Right lobe of liver (tissue), 6 donors: Measurements from ENCODE around the gene ZNF180. TPM values are rescaled to one million over a fixed set of nuclear protein-coding genes. Genes with fewer than 3 reads are reported as not detected.

Source experiments
- ATAC-seq, 4 donors: fragments of 200-7000 bp; cut with Tn5 transposase; one replicate each; pipeline ENCODE4 v1.9.1; 2020; ENCODE audit warnings: mild to moderate bottlenecking in 4 of 4, moderate library complexity in 4 of 4
- DNase-seq, 3 donors: peaks; one replicate each; pipeline ENCODE4 v3.0.0-alpha.2; 2020
- H3K27ac ChIP-seq, 3 donors: fragments of 200-600 bp; one replicate each; pipeline ENCODE4 v1.8.0; 2022
- H3K27me3 ChIP-seq, 2 donors: fragments of 200-600 bp; one replicate each; pipeline ENCODE4 v1.8.0; 2022
- H3K36me3 ChIP-seq, 4 donors: fragments of 200-600 bp; sonication (generic) in 1 of 4; one replicate each; pipeline versions ENCODE4 v1.5.1 to v1.8.0; 2017 to 2022; ENCODE audit warnings: control low read depth in 1 of 4
- H3K4me1 ChIP-seq, 4 donors: fragments of 200-600 bp; sonication (generic) in 1 of 4; one replicate each; pipeline versions ENCODE4 v1.5.1 to v1.8.0; 2017 to 2022; ENCODE audit warnings: control low read depth in 1 of 4
- H3K4me3 ChIP-seq, 3 donors: fragments of 200-600 bp; one replicate each; pipeline ENCODE4 v1.8.0; 2022
- H3K9me3 ChIP-seq, 4 donors: fragments of 200-600 bp; sonication (generic) in 1 of 4; one replicate each; pipeline versions ENCODE4 v1.5.1 to v1.8.0; 2017 to 2022; ENCODE audit warnings: control low read depth in 1 of 4
- CTCF ChIP-seq, 4 donors: fragments of 200-600 bp in 3 of 4; fragments of 450-650 bp in 1 of 4; IDR thresholded peaks; one replicate each; pipeline versions ENCODE4 v1.5.1 to v1.8.0; 2016 to 2022; ENCODE audit warnings: antibody characterized with exemption in 4 of 4, mild to moderate bottlenecking in 2 of 4
- POLR2A ChIP-seq: fragments of 450-650 bp; IDR thresholded peaks from one replicate; pipeline ENCODE4 v1.6.1; 2017; ENCODE audit warnings: antibody characterized with exemption, mild to moderate bottlenecking
- WGBS: methylation state at CpG from one replicate; pipeline ENCODE4 v1.1.6; 2018; ENCODE audit warnings: low coverage, low lambda C conversion rate; ENCODE audit not compliant: insufficient coverage; ENCODE audit errors: missing lambda C conversion rate; 5-methylcytosine and 5-hydroxymethylcytosine counted together
- intact Hi-C, 2 donors: fragments of 100-400 bp; cut with DNase I; formaldehyde crosslinking; loops; one replicate each; pipeline versions ENCODE4 v1.11.2 to v1.14.1; 2022
- total RNA-seq, 6 experiments: library from RNA; depleted of rRNA in 2 of 6; stranded (reverse); fragments of >200 nt in 2 of 6; fragmentation: NEBNext Ultra II Directional in 3 of 6; extraction: Animal tissue kit (Norgen Biotek cat#: 25700) in 3 of 6; gene quantifications; one replicate each; pipeline versions ENCODE4 v1.1.0 to v1.2.4, GENCODE V29; 2016 to 2023
- donor health status: DM: no; HTN: yes; CAD: no.
- donor health status: DM: no; HTN: no; CAD: no.
- donor health status: DM: no; HTN: no; CAD: no.
- donor health status: DM: no; HTN: yes; CAD: no.
- donor health status: DM: no; HTN: yes; CAD: no.

ZNF180 gene
- total RNA-seq, 6 experiments from 2014 or later: 2.4 to 4.1 (median 3.3) TPM

- TF ChIP-seq POLR2A (no peak), CTCF (IDR thresholded peaks at IDR 0.05) (no peak)
- Histone ChIP-seq H3K36me3 (no peaks in the 10 kb centered on the region), H3K4me1 (no peaks in the 10 kb centered on the region), H3K9me3 (no peaks in the 10 kb centered on the region), H3K27me3 (no peaks in the 10 kb centered on the region), H3K4me3 (no peak overlapping the region), H3K27ac (no peak overlapping the region)
- DNase-seq (no peak), ATAC-seq (no peak)
- intact Hi-C loops: no loop called here
- 55% methylated on average over 4 of the region's 4 CpGs for WGBS
Observed at GRCh38 chr19:44455100-44455499, 45.2 kb downstream of the ZNF180 start.

- no peak for DNase-seq
- H3K9me3 ChIP-seq: peaks cover 0 to 11% (median 0%) of the 10 kb centered on the region in 4 donors
- no peaks in the 10 kb centered on the region for H3K4me1 ChIP-seq
- no peak overlapping the region for H3K4me3 ChIP-seq
- 62% methylated on average over 2 of the region's 4 CpGs for WGBS
- H3K27ac ChIP-seq: no peak overlapping the region
- no peak for ATAC-seq
- H3K36me3 ChIP-seq: no peaks in the 10 kb centered on the region
- TF ChIP-seq POLR2A (no peak), CTCF (IDR thresholded peaks at IDR 0.05) (no peak)
- H3K27me3 ChIP-seq: no peaks in the 10 kb centered on the region
- intact Hi-C loops: no loop called here
Observed at GRCh38 chr19:44452367-44452766, 48.0 kb downstream of the ZNF180 start.

GRCh38 chr19:44451687-44452086 lies 48.6 kb downstream of the ZNF180 start:
- no peaks in the 10 kb centered on the region for H3K27me3 ChIP-seq
- no peak for DNase-seq
- H3K9me3 ChIP-seq: peaks cover 0 to 11% (median 0%) of the 10 kb centered on the region in 4 donors
- no peaks in the 10 kb centered on the region for H3K4me1 ChIP-seq
- intact Hi-C loops: no loop called here
- no peak for TF ChIP-seq POLR2A
- no peak for TF ChIP-seq CTCF (IDR thresholded peaks at IDR 0.05)
- no peak overlapping the region for H3K27ac ChIP-seq
- no peaks in the 10 kb centered on the region for H3K36me3 ChIP-seq
- WGBS: 78% methylated on average over 6 of the region's 18 CpGs
- no peak for ATAC-seq
- no peak overlapping the region for H3K4me3 ChIP-seq

GRCh38 chr19:44447916-44448674 lies 52.2 kb downstream of the ZNF180 start, which contains the start of gene ZNF229:
Gene ZNF229 (minus strand): TSS chr19:44448472. CDS start chr19:44442847, 5,625 bp downstream.
- TF ChIP-seq CTCF (IDR thresholded peaks at IDR 0.05): no peak

More at GRCh38 chr19:44447916-44448674, 52.2 kb downstream of the ZNF180 start, which contains the start of gene ZNF229:
- Histone ChIP-seq H3K4me3 (peak within 1 kb of the TSS; percentile 38 to 57 (median 53)), H3K9me3 (peaks cover 0 to 14% (median 2%) of the 10 kb centered on the region in 4 donors), H3K27me3 (no peaks in the 10 kb centered on the region), H3K27ac (no peak within 1 kb of the TSS), H3K4me1 (no peaks in the 10 kb centered on the region), H3K36me3 (no peaks in the 10 kb centered on the region)
- DNase-seq (peak; percentile 77 to 90 (median 84)), ATAC-seq (peak; percentile 76 to 95 (median 92))
- 6% methylated on average over 40 of the region's 45 CpGs for WGBS
- intact Hi-C loops: no loop called here
